Erythroblast (primary cell): ENCODE results near the gene GCNT4.

ENCODE experiments used
- GATA1 ChIP-seq: IDR thresholded peaks from 2 replicates; pipeline ENCODE4 v1.6.1; 2011; ENCODE audit warnings: low read depth, mild to moderate bottlenecking, control low read depth, low read length, moderate library complexity
- POLR2A ChIP-seq: IDR thresholded peaks from 2 replicates; pipeline ENCODE4 v1.6.1; 2011; ENCODE audit warnings: mild to moderate bottlenecking, low read length

DNA sequence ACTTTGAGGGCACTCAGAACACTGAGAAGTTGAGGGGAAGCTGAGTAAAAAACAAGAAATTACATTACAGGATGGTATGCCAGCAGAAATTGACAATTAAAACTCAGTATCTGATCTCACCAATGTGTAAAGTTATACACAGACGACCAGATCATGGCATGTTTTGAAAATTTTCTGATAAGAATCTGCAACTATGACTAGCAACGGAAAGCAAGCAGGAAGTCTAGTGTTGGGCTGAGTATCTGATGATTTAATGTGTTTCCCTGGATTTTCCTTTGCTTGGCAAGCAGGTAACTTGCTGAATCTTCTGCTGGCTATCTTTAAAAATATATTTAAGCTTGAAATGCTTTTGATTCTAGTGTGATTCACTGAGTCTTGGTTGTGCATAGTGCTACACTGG is 5.2 kb upstream of the GCNT4 start:
- no peak for TF ChIP-seq POLR2A
- no peak for TF ChIP-seq GATA1
